B cell (primary cell): ENCODE results near the gene TPI1. TPM values are rescaled to one million over a fixed set of nuclear protein-coding genes. Genes with fewer than 3 reads are reported as not detected.

Experiments used
- ATAC-seq: fragments of 200-7000 bp; cut with Tn5 transposase; one replicate; pipeline ENCODE4 v1.10.0; 2021; ENCODE audit warnings: low read depth, mild to moderate bottlenecking, moderate number of reproducible peaks, moderate library complexity
- CTCF ChIA-PET: fragments of 350-600 bp; sonication (Branson Sonifier 250); formaldehyde crosslinking; loops from one replicate; lab custom pipeline; 2021; ENCODE audit warnings: antibody characterized with exemption, inconsistent platforms; lab: Charles Lee
- POLR2A ChIA-PET: fragments of 350-600 bp; sonication (Branson Sonifier 250); formaldehyde crosslinking; loops from one replicate; lab custom pipeline; 2021; ENCODE audit warnings: antibody characterized with exemption; lab: Charles Lee
- DNase-seq: peaks from one replicate; pipeline ENCODE4 v3.0.0; 2013
- H2AFZ ChIP-seq: 2 replicates; pipeline ENCODE4 v1.6.1; 2012; ENCODE audit warnings: mild to moderate bottlenecking, low read depth, low read length; ENCODE audit not compliant: insufficient read depth, poor library complexity, severe bottlenecking
- H3K27ac ChIP-seq, 2 donors: 1 replicate in 1 of 2; 2 replicates in 1 of 2; pipeline ENCODE4 v1.5.1; 2012 to 2013; ENCODE audit warnings: low read length in 2 of 2, mild to moderate bottlenecking in 2 of 2, moderate library complexity in 1 of 2
- H3K27me3 ChIP-seq, 4 experiments: fragments of 200-600 bp in 1 of 4; sonication (generic) in 1 of 4; replicated peaks in 1 of 4; 1 replicate in 2 of 4; 2 replicates in 2 of 4; pipeline versions ENCODE4 v1.6.1 to v1.7.0; 2013 to 2016; ENCODE audit warnings: low read length in 3 of 4, mild to moderate bottlenecking in 2 of 4, mixed read lengths in 1 of 4, moderate library complexity in 1 of 4; ENCODE audit not compliant: insufficient read depth in 4 of 4, control insufficient read depth in 3 of 4; ENCODE audit errors: control extremely low read depth in 1 of 4
- H3K36me3 ChIP-seq, 2 experiments: replicated peaks in 1 of 2; 1 replicate in 1 of 2; 2 replicates in 1 of 2; pipeline versions ENCODE4 v1.6.1 to v1.7.1; 2013; ENCODE audit warnings: low read length in 1 of 2; ENCODE audit not compliant: insufficient read depth in 2 of 2, control insufficient read depth in 1 of 2; ENCODE audit errors: control extremely low read depth in 1 of 2, extremely low read depth in 1 of 2
- H3K4me1 ChIP-seq, 2 donors: fragments of 200-600 bp in 1 of 2; sonication (generic) in 1 of 2; 1 replicate in 1 of 2; 2 replicates in 1 of 2; pipeline versions ENCODE4 v1.5.1 to v1.6.1; 2013 to 2017; ENCODE audit warnings: low read length in 2 of 2; ENCODE audit not compliant: control insufficient read depth in 2 of 2, insufficient read depth in 2 of 2
- H3K4me2 ChIP-seq: replicated peaks from 2 replicates; pipeline ENCODE3; 2012; ENCODE audit warnings: mild to moderate bottlenecking, low read depth, low read length; ENCODE audit not compliant: poor library complexity, severe bottlenecking
- H3K4me3 ChIP-seq, 5 experiments: fragments of 200-600 bp in 1 of 5; sonication (generic) in 1 of 5; 1 replicate in 3 of 5; 2 replicates in 2 of 5; pipeline versions ENCODE4 v1.5.1 to v1.7.0; 2011 to 2016; ENCODE audit warnings: low read length in 4 of 5, mild to moderate bottlenecking in 4 of 5, low read depth in 2 of 5, control low read depth in 1 of 5, moderate library complexity in 1 of 5; ENCODE audit not compliant: insufficient read depth in 1 of 5; ENCODE audit errors: control extremely low read depth in 1 of 5, extremely low read depth in 1 of 5
- H3K79me2 ChIP-seq: fragments of 200-600 bp; sonication (generic); one replicate; pipeline ENCODE4 v1.6.0; 2016; ENCODE audit warnings: low read length; ENCODE audit not compliant: control insufficient read depth, insufficient read depth
- H3K9ac ChIP-seq: fragments of 200-600 bp; sonication (generic); 2 replicates; pipeline ENCODE4 v1.6.1; 2017; ENCODE audit warnings: mild to moderate bottlenecking, low read length, moderate library complexity
- H3K9me3 ChIP-seq, 3 donors: one replicate each; pipeline versions ENCODE4 v1.6.1 to v1.7.1; 2013; ENCODE audit warnings: low read length in 2 of 3; ENCODE audit not compliant: control insufficient read depth in 2 of 3, insufficient read depth in 1 of 3; ENCODE audit errors: control extremely low read depth in 1 of 3
- H4K20me1 ChIP-seq: 2 replicates; pipeline ENCODE4 v1.6.0; 2012; ENCODE audit warnings: mild to moderate bottlenecking, low read length; ENCODE audit not compliant: insufficient read depth, control insufficient read depth, poor library complexity, severe bottlenecking
- H3K27ac Mint-ChIP-seq: one replicate; pipeline ENCODE4 v1.8.0; 2021; ENCODE audit warnings: mixed read lengths
- H3K27me3 Mint-ChIP-seq: one replicate; pipeline ENCODE4 v1.8.0; 2021; ENCODE audit warnings: mixed read lengths
- H3K4me1 Mint-ChIP-seq: one replicate; pipeline ENCODE4 v1.8.0; 2021; ENCODE audit warnings: mixed read lengths
- H3K4me3 Mint-ChIP-seq: one replicate; pipeline ENCODE4 v1.8.0; 2021; ENCODE audit warnings: mixed read lengths
- H3K9me3 Mint-ChIP-seq: one replicate; pipeline ENCODE4 v1.8.0; 2022; ENCODE audit warnings: mixed read lengths; ENCODE audit not compliant: insufficient read depth
- EZH2 ChIP-seq: IDR thresholded peaks from 2 replicates; pipeline ENCODE4 v1.6.1; 2012; ENCODE audit warnings: borderline replicate concordance, low read depth, mild to moderate bottlenecking, moderate library complexity, low read length; ENCODE audit not compliant: insufficient read depth, poor library complexity, severe bottlenecking
- WGBS: methylation state at CpG from one replicate; pipeline ENCODE4 v1.1.5; 2013; ENCODE audit warnings: missing lambda C conversion rate; ENCODE audit not compliant: insufficient coverage; 5-methylcytosine and 5-hydroxymethylcytosine counted together
- intact Hi-C: fragments of 100-400 bp; cut with micrococcal nuclease; formaldehyde crosslinking; loops from one replicate; pipeline ENCODE4 v1.10.0; 2022
- polyA plus RNA-seq: library from polyadenylated mRNA; depleted of rRNA; stranded (reverse); fragments of >200 nt; gene quantifications from 2 replicates; pipeline ENCODE4 v1.2.3, GENCODE V29; 2012
- total RNA-seq, 2 donors: library from RNA; stranded (reverse); fragments of 120-200 nt in 1 of 2; gene quantifications; 1 replicate in 1 of 2; 2 replicates in 1 of 2; pipeline versions ENCODE4 v1.2.3 to v1.2.4, GENCODE V29; 2013 to 2022
- TF ChIP-seq, protein P1 (sequence below): fragments of 200-600 bp; IDR thresholded peaks from one replicate; pipeline ENCODE4 v1.8.0; 2022; ENCODE audit warnings: antibody characterized with exemption, mild to moderate bottlenecking

The TPI1 gene
- total and polyA plus RNA-seq, 2 donors (not counting 1 experiment from before 2014, with no cell fraction given), result 181 to 187 TPM

DNA sequence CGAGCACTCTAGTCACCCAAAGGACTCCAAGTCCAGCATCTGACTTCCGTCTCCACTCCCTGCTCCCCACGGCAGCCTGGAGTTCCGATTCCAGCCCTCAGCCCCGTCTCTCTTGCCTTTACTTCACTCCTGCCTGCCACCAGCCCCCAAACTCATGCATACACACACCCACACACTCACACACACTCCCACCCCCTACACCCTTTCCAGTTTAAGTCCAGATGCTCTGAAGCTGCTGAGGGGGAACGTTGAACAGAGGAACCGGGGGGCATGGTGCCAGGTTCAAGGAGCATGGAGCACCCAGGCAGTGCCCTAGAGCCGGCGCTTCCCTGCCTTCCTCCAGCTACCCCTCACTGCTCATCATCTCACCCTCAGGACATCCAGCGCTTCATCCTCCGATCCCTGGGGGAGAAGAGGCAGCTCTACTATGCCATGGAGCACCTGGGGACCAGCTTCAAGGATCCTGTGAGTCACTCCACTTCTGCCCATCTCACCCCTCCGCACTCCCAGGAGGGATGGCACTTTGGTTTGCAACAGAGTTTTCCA lies 35.8 kb upstream of the TPI1 start:
- Mint-ChIP-seq H3K27me3 (peaks cover 52% of the 10 kb centered on the region), H3K4me3 (peak overlapping the region; percentile 17), H3K4me1 (peaks cover 17% of the 10 kb centered on the region), H3K9me3 (no peaks in the 10 kb centered on the region), H3K27ac (no peak overlapping the region)
- Histone ChIP-seq H3K4me3 (no peak overlapping the region), H4K20me1 (peaks cover 11% of the 10 kb centered on the region), H3K27me3 (peaks cover 0 to 46% (median 20%) of the 10 kb centered on the region in 4 experiments), H3K79me2 (no peaks in the 10 kb centered on the region), H3K27ac (no peak overlapping the region), H3K4me1 (peaks cover 20 to 28% of the 10 kb centered on the region in 2 donors), H3K4me2 (no peak overlapping the region), H3K36me3 (no peaks in the 10 kb centered on the region), H3K9me3 (peaks cover 0 to 4% (median 0%) of the 10 kb centered on the region in 3 donors), H2AFZ (no peak overlapping the region), H3K9ac (no peak overlapping the region)
- ChIA-PET CTCF (interaction anchor here (0.7 to 1.1 kb wide), 4 partner anchors 41 to 248 kb away, joined by 3 to 5 read pairs (median 3); partner anchors contain the start of genes COPS7A and SPSB2), POLR2A (no interaction called here)
- WGBS, result 90% methylated on average over 9 of the region's 12 CpGs
- ATAC-seq (no peak), DNase-seq (no peak)
- intact Hi-C loops, result no loop called here
- TF ChIP-seq, protein P1, sequence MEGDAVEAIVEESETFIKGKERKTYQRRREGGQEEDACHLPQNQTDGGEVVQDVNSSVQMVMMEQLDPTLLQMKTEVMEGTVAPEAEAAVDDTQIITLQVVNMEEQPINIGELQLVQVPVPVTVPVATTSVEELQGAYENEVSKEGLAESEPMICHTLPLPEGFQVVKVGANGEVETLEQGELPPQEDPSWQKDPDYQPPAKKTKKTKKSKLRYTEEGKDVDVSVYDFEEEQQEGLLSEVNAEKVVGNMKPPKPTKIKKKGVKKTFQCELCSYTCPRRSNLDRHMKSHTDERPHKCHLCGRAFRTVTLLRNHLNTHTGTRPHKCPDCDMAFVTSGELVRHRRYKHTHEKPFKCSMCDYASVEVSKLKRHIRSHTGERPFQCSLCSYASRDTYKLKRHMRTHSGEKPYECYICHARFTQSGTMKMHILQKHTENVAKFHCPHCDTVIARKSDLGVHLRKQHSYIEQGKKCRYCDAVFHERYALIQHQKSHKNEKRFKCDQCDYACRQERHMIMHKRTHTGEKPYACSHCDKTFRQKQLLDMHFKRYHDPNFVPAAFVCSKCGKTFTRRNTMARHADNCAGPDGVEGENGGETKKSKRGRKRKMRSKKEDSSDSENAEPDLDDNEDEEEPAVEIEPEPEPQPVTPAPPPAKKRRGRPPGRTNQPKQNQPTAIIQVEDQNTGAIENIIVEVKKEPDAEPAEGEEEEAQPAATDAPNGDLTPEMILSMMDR, result no peak
- no peak for TF ChIP-seq EZH2

DNA sequence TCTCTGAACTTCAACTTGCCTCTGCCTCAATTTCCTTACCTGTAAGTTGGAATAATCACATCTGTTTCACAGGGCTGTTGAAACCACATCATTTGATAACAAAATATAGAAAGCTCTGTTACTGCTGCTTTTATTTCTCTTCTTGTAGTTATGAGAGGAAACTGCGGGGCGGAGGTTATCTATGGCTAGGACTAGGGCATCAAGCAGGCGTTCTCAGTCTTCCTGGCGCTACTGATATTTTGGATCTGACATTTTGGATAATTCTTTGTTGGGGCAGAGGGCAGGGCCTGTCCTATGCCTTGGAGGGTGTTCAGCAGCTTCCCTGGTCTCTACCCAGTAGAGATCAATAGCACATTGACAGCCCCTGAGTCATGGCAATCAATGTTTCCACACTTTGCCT lies 35.2 kb upstream of the TPI1 start:
- Histone ChIP-seq H2AFZ (no peak overlapping the region), H3K36me3 (no peaks in the 10 kb centered on the region), H3K79me2 (no peaks in the 10 kb centered on the region), H4K20me1 (peaks cover 11% of the 10 kb centered on the region), H3K27ac (no peak overlapping the region), H3K9me3 (peaks cover 0 to 3% (median 0%) of the 10 kb centered on the region in 3 donors), H3K9ac (no peak overlapping the region), H3K4me3 (no peak overlapping the region), H3K27me3 (peaks cover 0 to 40% (median 17%) of the 10 kb centered on the region in 4 experiments), H3K4me1 (peaks cover 20 to 27% of the 10 kb centered on the region in 2 donors), H3K4me2 (no peak overlapping the region)
- intact Hi-C loops, result no loop called here
- H3K9me3 Mint-ChIP-seq, result no peaks in the 10 kb centered on the region
- ChIA-PET CTCF (interaction anchor here (0.6 to 1.8 kb wide), 5 partner anchors 21 to 108 kb away, joined by 3 to 7 read pairs (median 3); partner anchors contain the start of genes COPS7A, MLF2 and SPSB2), POLR2A (no interaction called here)
- peaks cover 17% of the 10 kb centered on the region for H3K4me1 Mint-ChIP-seq
- TF ChIP-seq EZH2, result no peak
- TF ChIP-seq, protein P1, result no peak
- no peak overlapping the region for H3K27ac Mint-ChIP-seq
- ATAC-seq, result no peak
- 87% methylated on average over 4 of the region's 4 CpGs for WGBS
- peaks cover 49% of the 10 kb centered on the region for H3K27me3 Mint-ChIP-seq
- H3K4me3 Mint-ChIP-seq, result peak overlapping the region; percentile 17
- DNase-seq, result no peak
